BJ (cell line): ENCODE results near the gene COMMD2. TPM values are rescaled to one million over a fixed set of nuclear protein-coding genes. Genes with fewer than 3 reads are reported as not detected.

ENCODE experiments used
- CTCF ChIA-PET: fragments of 350-600 bp; formaldehyde crosslinking; extraction: SDS; loops from one replicate; lab custom pipeline; 2021; ENCODE audit warnings: antibody characterized with exemption, inconsistent platforms; lab: Yijun Ruan, JAX
- POLR2A ChIA-PET: fragments of 300-600 bp; sonication (Branson Sonifier 250); formaldehyde crosslinking; extraction: SDS; loops from one replicate; lab custom pipeline; 2021; ENCODE audit warnings: antibody characterized with exemption; lab: Charles Lee
- DNase-seq: peaks from one replicate; pipeline ENCODE4 v3.0.0-alpha.2; 2011; ENCODE audit warnings: low read depth
- H3K27me3 ChIP-seq: 2 replicates; pipeline ENCODE4 v1.6.0; 2011; ENCODE audit warnings: low read length; ENCODE audit not compliant: control insufficient read depth, insufficient read depth
- H3K36me3 ChIP-seq: 2 replicates; pipeline ENCODE4 v1.5.1; 2011; ENCODE audit warnings: low read length; ENCODE audit not compliant: control insufficient read depth, insufficient read depth
- H3K4me3 ChIP-seq: 2 replicates; pipeline ENCODE4 v1.5.1; 2011; ENCODE audit warnings: low read depth, mild to moderate bottlenecking, control low read depth, low read length
- polyA plus RNA-seq: library from polyadenylated mRNA; depleted of rRNA; stranded (reverse); fragments of >200 nt; gene quantifications from 2 replicates; pipeline ENCODE4 v1.2.3, GENCODE V29; 2011
- TF ChIP-seq, protein P1 (sequence below): IDR thresholded peaks from 2 replicates; pipeline ENCODE4 v1.5.1; 2011; ENCODE audit warnings: low read depth, mild to moderate bottlenecking, control low read depth, inconsistent platforms, low read length, moderate library complexity; ENCODE audit not compliant: insufficient read depth

The COMMD2 gene
- polyA plus RNA-seq, 1 experiment, result 31.2 TPM

GRCh38 chr3:149781741-149782140 lies 29.5 kb upstream of the COMMD2 start:
- H3K36me3 ChIP-seq, result no peaks in the 10 kb centered on the region
- CTCF ChIA-PET, result interaction anchor here (0.9 to 3.8 kb wide), 4 partner anchors 10 to 27 kb away, joined by 4 to 49 read pairs (median 12); no protein-coding TSS in a partner anchor
- no peak for DNase-seq
- no peaks in the 10 kb centered on the region for H3K27me3 ChIP-seq
- TF ChIP-seq, protein P1, sequence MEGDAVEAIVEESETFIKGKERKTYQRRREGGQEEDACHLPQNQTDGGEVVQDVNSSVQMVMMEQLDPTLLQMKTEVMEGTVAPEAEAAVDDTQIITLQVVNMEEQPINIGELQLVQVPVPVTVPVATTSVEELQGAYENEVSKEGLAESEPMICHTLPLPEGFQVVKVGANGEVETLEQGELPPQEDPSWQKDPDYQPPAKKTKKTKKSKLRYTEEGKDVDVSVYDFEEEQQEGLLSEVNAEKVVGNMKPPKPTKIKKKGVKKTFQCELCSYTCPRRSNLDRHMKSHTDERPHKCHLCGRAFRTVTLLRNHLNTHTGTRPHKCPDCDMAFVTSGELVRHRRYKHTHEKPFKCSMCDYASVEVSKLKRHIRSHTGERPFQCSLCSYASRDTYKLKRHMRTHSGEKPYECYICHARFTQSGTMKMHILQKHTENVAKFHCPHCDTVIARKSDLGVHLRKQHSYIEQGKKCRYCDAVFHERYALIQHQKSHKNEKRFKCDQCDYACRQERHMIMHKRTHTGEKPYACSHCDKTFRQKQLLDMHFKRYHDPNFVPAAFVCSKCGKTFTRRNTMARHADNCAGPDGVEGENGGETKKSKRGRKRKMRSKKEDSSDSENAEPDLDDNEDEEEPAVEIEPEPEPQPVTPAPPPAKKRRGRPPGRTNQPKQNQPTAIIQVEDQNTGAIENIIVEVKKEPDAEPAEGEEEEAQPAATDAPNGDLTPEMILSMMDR, result no peak
- no peak overlapping the region for H3K4me3 ChIP-seq
- POLR2A ChIA-PET, result no interaction called here

GRCh38 chr3:149781211-149781610 lies 28.9 kb upstream of the COMMD2 start:
- TF ChIP-seq, protein P1, result no peak
- no peak for DNase-seq
- Histone ChIP-seq H3K4me3 (no peak overlapping the region), H3K36me3 (no peaks in the 10 kb centered on the region), H3K27me3 (no peaks in the 10 kb centered on the region)
- POLR2A ChIA-PET, result no interaction called here
- CTCF ChIA-PET, result interaction anchor here (3.8 kb wide), 1 partner anchor 9 kb away, joined by 49 read pairs; no protein-coding TSS in a partner anchor

GRCh38 chr3:149777414-149778214 lies 25.3 kb upstream of the COMMD2 start:
- Histone ChIP-seq H3K36me3 (no peaks in the 10 kb centered on the region), H3K4me3 (no peak overlapping the region), H3K27me3 (no peaks in the 10 kb centered on the region)
- TF ChIP-seq, protein P1, result no peak
- CTCF ChIA-PET, result interaction anchor here (0.7 to 4.6 kb wide), 3 partner anchors 11 to 31 kb away, joined by 3 to 25 read pairs (median 24); no protein-coding TSS in a partner anchor
- DNase-seq, result no peak
- POLR2A ChIA-PET, result no interaction called here

DNA sequence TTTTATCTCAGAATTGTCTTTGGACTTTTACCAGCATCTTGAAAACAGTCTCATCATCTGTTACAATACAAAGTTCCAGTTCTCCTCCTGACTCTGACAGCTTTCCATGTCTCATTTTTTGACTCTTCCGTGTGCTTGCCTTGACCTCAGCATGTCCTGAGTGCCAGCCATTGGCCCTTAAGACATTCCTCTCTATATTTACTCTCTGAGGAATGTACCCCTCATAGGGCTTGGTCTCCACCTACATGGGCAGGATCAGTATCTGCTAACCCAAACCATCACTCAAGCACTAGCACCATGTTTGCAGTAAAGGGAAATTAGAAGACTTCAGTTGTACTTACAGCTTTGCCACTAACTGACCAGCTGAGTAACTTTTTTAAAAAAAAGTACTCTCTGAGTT lies 23.9 kb upstream of the COMMD2 start:
- H3K4me3 ChIP-seq, result no peak overlapping the region
- DNase-seq, result no peak
- H3K36me3 ChIP-seq, result no peaks in the 10 kb centered on the region
- H3K27me3 ChIP-seq, result no peaks in the 10 kb centered on the region
- TF ChIP-seq, protein P1, result no peak
- POLR2A ChIA-PET, result interaction anchor here (0.6 kb wide), 1 partner anchor 195 kb away, joined by 3 read pairs; no protein-coding TSS in a partner anchor
- CTCF ChIA-PET, result interaction anchor here (1.1 to 4.6 kb wide), 4 partner anchors 10 to 59 kb away, joined by 3 to 25 read pairs (median 14); no protein-coding TSS in a partner anchor

DNA sequence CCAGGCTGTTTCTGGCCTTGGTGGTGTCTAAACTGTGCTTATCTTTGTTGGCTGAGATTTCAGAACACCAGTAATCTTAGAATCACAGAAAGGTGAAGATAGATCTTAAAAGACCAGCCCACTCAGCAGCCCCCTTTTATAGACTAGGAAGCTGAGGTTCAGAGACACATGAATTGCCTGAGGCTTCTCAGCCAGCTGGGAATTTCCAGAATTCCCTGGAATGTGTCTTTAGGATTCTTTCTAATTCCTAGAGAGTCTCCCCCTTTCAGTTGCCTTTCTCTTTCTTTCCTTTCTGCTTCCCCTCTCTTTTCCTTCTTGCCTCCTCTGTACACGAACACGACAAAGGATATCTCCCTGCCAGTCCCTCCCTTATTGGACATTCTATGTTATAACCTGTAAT lies 20.6 kb upstream of the COMMD2 start:
- TF ChIP-seq, protein P1, result no peak
- no peak overlapping the region for H3K4me3 ChIP-seq
- DNase-seq, result no peak
- H3K27me3 ChIP-seq, result no peaks in the 10 kb centered on the region
- CTCF ChIA-PET, result interaction anchor here (0.5 to 12.0 kb wide), 21 partner anchors 7 to 279 kb away, joined by 3 to 167 read pairs (median 6); partner anchors contain the start of gene ANKUB1
- POLR2A ChIA-PET, result no interaction called here
- no peaks in the 10 kb centered on the region for H3K36me3 ChIP-seq
